ENCODE data around the gene VWA5B1.
"Not testable (repeated sequence)": the region's sequence is repeated elsewhere in the genome, so short reads cannot be mapped to it uniquely, and the experiment has no call there.

VWA5B1 gene

DNA sequence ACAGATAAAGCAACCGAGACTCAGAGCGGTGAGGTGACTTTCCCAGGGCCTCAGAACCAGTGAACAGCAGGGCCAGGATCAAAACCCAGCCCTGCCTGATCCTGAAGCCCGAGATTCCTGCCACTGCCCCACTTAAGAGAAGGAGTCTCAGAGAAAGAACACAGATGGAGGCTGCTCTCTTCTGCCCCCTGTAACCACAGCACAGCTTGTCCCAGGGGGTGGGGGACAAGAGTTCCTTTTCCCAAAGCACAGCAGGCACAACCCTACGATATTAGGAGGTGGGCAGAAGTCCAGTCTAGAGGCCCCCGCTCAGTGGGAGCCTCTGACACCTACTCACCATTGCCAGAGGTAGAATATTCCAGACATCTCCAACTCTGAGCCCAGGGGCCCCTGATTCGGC is 24.0 kb upstream of the VWA5B1 start:
- H3K9me3 ChIP-seq (ENCODE audit: insufficient read depth, low read length): no peaks in the 10 kb centered on the region
- no peaks in the 10 kb centered on the region for H3K36me3 ChIP-seq (replicated peaks; ENCODE audit: low read depth, low read length)

DNA sequence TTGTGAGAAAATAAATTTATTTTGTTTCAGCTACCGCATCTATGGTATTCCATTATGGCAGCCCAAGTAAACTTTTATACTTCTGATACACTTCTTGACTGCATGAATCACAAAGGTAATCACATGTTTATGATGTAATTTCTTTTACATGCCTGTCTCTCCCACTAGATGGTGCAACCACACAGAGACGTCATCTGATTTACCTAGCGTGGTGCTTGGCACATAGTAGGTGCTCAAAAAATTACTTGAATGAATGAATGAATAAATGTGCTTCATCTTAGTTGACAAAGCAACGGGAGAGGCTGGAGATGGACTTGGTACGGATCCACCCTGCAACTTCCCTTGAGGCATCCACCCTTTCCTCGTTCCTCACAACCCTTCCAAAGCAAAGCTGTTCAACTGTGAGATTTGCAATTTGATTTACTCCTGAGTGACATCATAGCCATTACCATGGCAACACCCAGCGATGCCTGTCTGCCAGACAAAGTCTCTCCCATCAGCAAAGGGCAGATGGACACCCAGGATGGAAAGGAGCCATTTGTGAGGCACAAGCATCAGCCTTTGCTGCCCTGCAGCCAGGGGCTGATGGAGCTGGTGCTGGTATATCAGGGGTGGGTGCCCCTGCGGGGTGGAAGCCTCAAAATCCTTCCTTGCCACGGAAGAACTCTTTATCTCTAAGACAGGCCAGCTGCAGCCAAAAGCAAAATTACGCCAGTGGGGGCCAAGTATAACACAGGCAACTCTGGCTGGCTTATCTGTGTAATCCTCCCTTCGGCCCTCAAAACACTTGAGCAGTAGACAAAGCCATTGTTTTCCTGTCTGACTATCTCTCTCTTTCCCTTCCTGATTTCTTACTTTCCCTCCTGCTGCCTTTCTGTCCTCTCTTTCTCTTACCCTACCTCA is 18.9 kb upstream of the VWA5B1 start:
- Histone ChIP-seq H3K27ac (ENCODE audit: low read length) (no peak overlapping the region), H4K20me1 (ENCODE audit: insufficient read depth, low read length) (no peaks in the 10 kb centered on the region), H3K79me2 (ENCODE audit: low read length) (no peaks in the 10 kb centered on the region), H3K4me2 (ENCODE audit: low read length) (no peak overlapping the region), H3K9me3 (ENCODE audit: insufficient read depth, low read length) (no peaks in the 10 kb centered on the region), H3K36me3 (replicated peaks; ENCODE audit: low read depth, low read length) (no peaks in the 10 kb centered on the region), H3K27me3 (ENCODE audit: low read depth, low read length) (peaks cover 5% of the 10 kb centered on the region; the same call in 1 of the 2 replicates), H3K4me3 (ENCODE audit: low read length) (no peak overlapping the region), H2AFZ (ENCODE audit: low read depth, low read length) (no peak overlapping the region), H3K4me1 (ENCODE audit: low read length) (no peaks in the 10 kb centered on the region), H3K9ac (ENCODE audit: low read length) (no peak overlapping the region)
- TF ChIP-seq, protein P1, sequence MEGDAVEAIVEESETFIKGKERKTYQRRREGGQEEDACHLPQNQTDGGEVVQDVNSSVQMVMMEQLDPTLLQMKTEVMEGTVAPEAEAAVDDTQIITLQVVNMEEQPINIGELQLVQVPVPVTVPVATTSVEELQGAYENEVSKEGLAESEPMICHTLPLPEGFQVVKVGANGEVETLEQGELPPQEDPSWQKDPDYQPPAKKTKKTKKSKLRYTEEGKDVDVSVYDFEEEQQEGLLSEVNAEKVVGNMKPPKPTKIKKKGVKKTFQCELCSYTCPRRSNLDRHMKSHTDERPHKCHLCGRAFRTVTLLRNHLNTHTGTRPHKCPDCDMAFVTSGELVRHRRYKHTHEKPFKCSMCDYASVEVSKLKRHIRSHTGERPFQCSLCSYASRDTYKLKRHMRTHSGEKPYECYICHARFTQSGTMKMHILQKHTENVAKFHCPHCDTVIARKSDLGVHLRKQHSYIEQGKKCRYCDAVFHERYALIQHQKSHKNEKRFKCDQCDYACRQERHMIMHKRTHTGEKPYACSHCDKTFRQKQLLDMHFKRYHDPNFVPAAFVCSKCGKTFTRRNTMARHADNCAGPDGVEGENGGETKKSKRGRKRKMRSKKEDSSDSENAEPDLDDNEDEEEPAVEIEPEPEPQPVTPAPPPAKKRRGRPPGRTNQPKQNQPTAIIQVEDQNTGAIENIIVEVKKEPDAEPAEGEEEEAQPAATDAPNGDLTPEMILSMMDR (IDR thresholded peaks at IDR 0.05; ENCODE audit: low read depth, low read length): peak; percentile 38
- TF ChIP-seq EZH2phosphoT487 (IDR thresholded peaks at IDR 0.05; ENCODE audit: low read depth): no peak

More for the DNA sequence above, 24.0 kb upstream of the VWA5B1 start:
- Histone ChIP-seq H3K9ac (ENCODE audit: low read length) (no peak overlapping the region), H3K4me1 (ENCODE audit: low read length) (no peaks in the 10 kb centered on the region), H2AFZ (ENCODE audit: low read depth, low read length) (no peak overlapping the region), H3K4me3 (ENCODE audit: low read length) (no peak overlapping the region), H3K79me2 (ENCODE audit: low read length) (no peaks in the 10 kb centered on the region), H3K4me2 (ENCODE audit: low read length) (no peak overlapping the region), H4K20me1 (ENCODE audit: insufficient read depth, low read length) (no peaks in the 10 kb centered on the region), H3K27me3 (ENCODE audit: low read depth, low read length) (peaks cover 5% of the 10 kb centered on the region; the same call in 1 of the 2 replicates), H3K27ac (ENCODE audit: low read length) (no peak overlapping the region)
- TF ChIP-seq, protein P1 (IDR thresholded peaks at IDR 0.05; ENCODE audit: low read depth, low read length): no peak
- no peak for TF ChIP-seq EZH2phosphoT487 (IDR thresholded peaks at IDR 0.05; ENCODE audit: low read depth)

DNA sequence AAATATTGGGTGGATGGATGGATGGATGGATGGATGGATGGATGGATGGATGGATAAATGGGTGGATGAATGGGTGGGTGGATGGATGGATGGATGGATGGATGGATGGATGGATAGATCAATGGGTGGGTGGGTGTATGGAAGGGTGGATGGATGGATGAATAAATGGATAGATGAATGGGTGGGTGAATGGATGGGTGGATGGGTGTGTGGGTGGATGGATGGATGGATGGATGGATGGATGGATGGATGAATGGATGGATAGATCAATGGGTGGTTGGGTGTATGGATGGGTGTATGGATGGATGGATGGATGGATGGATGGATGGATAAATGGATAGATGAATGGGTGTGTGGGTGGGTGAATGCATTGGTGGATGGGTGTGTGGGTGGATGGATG is 17.0 kb upstream of the VWA5B1 start:
- not testable (repeated sequence) for H3K9ac ChIP-seq (ENCODE audit: low read length); H3K4me2 ChIP-seq (ENCODE audit: low read length); H3K27ac ChIP-seq (ENCODE audit: low read length); H3K79me2 ChIP-seq (ENCODE audit: low read length); H3K9me3 ChIP-seq (ENCODE audit: insufficient read depth, low read length); H3K4me1 ChIP-seq (ENCODE audit: low read length); H3K4me3 ChIP-seq (ENCODE audit: low read length); H2AFZ ChIP-seq (ENCODE audit: low read depth, low read length); H3K27me3 ChIP-seq (ENCODE audit: low read depth, low read length); H3K36me3 ChIP-seq (replicated peaks; ENCODE audit: low read depth, low read length); H4K20me1 ChIP-seq (ENCODE audit: insufficient read depth, low read length)

DNA sequence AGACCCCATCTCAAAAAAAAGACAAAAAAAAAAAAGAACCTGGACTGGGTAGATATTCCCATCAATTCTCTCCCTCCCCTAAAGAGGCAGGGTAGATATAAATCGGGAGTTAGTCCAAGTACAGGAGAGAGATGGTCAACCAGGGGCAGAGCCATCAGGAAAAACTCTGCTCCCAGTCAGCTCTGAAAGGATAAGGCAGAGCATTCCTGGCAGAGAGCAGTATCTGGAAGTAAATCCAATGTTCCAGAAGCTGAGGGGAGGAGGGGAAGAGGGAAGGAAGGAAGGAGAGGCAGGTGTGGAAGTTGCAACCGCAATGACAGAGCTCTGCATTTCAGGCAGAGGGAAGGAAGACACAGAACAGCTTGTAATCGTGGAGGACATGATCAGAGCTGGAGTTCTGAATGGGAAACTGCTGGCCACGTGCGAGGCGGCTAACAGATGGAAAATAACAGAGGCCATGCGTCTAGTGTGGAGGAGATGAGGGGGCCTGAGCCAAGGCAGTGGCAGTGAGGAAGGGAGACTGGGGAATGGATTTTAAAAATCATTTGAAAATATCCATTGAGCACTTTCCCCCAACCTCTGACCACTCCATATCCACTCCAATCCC is 15.3 kb upstream of the VWA5B1 start:
- H3K4me3 ChIP-seq (ENCODE audit: low read length): no peak overlapping the region
- no peaks in the 10 kb centered on the region for H3K27me3 ChIP-seq (ENCODE audit: low read depth, low read length)
- no peaks in the 10 kb centered on the region for H4K20me1 ChIP-seq (ENCODE audit: insufficient read depth, low read length)
- no peak overlapping the region for H3K4me2 ChIP-seq (ENCODE audit: low read length)
- peaks cover 23% of the 10 kb centered on the region for H3K4me1 ChIP-seq (ENCODE audit: low read length)
- no peak overlapping the region for H2AFZ ChIP-seq (ENCODE audit: low read depth, low read length)
- H3K36me3 ChIP-seq (replicated peaks; ENCODE audit: low read depth, low read length): no peaks in the 10 kb centered on the region
- no peak overlapping the region for H3K27ac ChIP-seq (ENCODE audit: low read length)
- H3K9ac ChIP-seq (ENCODE audit: low read length): no peak overlapping the region
- no peaks in the 10 kb centered on the region for H3K79me2 ChIP-seq (ENCODE audit: low read length)
- no peak for TF ChIP-seq EZH2phosphoT487 (IDR thresholded peaks at IDR 0.05; ENCODE audit: low read depth)
- TF ChIP-seq, protein P1 (IDR thresholded peaks at IDR 0.05; ENCODE audit: low read depth, low read length): no peak
- no peaks in the 10 kb centered on the region for H3K9me3 ChIP-seq (ENCODE audit: insufficient read depth, low read length)
